Activated CD4-positive, alpha-beta memory T cell treated with anti-CD3 and anti-CD28 coated beads for 36 hours (primary cell): Measurements from ENCODE around the gene DRD4. TPM values are rescaled to one million over a fixed set of nuclear protein-coding genes. Genes with fewer than 3 reads are reported as not detected.
"Not testable (repeated sequence)": the region's sequence is repeated elsewhere in the genome, so short reads cannot be mapped to it uniquely, and the experiment has no call there.

ENCODE experiments used
- CTCF ChIA-PET: fragments of 350-600 bp; sonication (Branson Sonifier 250); formaldehyde crosslinking; loops from one replicate; lab custom pipeline; 2021; ENCODE audit warnings: antibody characterized with exemption, inconsistent platforms; lab: Charles Lee
- POLR2A ChIA-PET: fragments of 350-600 bp; sonication (Branson Sonifier 250); formaldehyde crosslinking; loops from one replicate; lab custom pipeline; 2021; ENCODE audit warnings: antibody characterized with exemption; lab: Charles Lee
- DNase-seq: peaks from one replicate; pipeline ENCODE4 v3.0.0-alpha.2; 2020
- H3K27ac Mint-ChIP-seq: one replicate; pipeline ENCODE4 v1.8.0; 2021; ENCODE audit warnings: mixed read lengths
- H3K27me3 Mint-ChIP-seq: one replicate; pipeline ENCODE4 v1.8.0; 2021; ENCODE audit warnings: mixed read lengths
- H3K36me3 Mint-ChIP-seq: one replicate; pipeline ENCODE4 v1.8.0; 2021; ENCODE audit warnings: mixed read lengths
- H3K4me1 Mint-ChIP-seq: one replicate; pipeline ENCODE4 v1.8.0; 2021; ENCODE audit warnings: low read depth, mixed read lengths
- H3K4me3 Mint-ChIP-seq: one replicate; pipeline ENCODE4 v1.8.0; 2021; ENCODE audit warnings: mild to moderate bottlenecking, mixed read lengths
- H3K9me3 Mint-ChIP-seq: one replicate; pipeline ENCODE4 v1.8.0; 2021; ENCODE audit warnings: mixed read lengths
- intact Hi-C: fragments of 100-400 bp; cut with micrococcal nuclease; formaldehyde crosslinking; loops from one replicate; pipeline ENCODE4 v1.15.1; 2023
- total RNA-seq, 2 experiments: library from RNA; stranded (reverse); gene quantifications; one replicate each; pipeline ENCODE4 v1.2.3, GENCODE V29; 2021

Gene DRD4
- total RNA-seq, 2 experiments from 2014 or later: 0.21 to 0.39 TPM

DNA sequence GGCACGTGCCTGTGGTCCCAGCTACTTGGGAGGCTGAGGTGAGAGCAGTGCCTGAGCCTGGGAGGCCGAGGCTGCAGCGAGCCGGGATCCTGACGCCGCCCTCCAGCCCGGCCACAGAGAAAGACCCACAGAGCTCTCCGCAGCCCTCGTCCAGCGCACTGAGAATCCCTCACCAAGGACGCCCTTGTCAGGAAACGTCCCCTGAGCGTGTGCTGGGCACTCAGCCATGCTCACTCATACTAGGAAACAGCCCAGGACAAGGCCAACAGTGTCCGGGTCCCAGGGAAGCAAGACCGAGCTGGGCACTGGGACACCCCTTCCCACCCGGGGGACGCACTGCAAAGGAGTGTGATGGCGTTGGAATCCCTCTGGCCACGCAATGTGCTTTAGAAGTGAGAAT lies 43.4 kb downstream of the DRD4 start:
- intact Hi-C loops: no loop called here
- no peaks in the 10 kb centered on the region for H3K9me3 Mint-ChIP-seq
- DNase-seq: no peak
- no peak overlapping the region for H3K27ac Mint-ChIP-seq
- POLR2A ChIA-PET: no interaction called here
- H3K4me3 Mint-ChIP-seq: no peak overlapping the region
- H3K4me1 Mint-ChIP-seq: no peaks in the 10 kb centered on the region
- CTCF ChIA-PET: no interaction called here
- H3K27me3 Mint-ChIP-seq: no peaks in the 10 kb centered on the region
- peaks cover 35% of the 10 kb centered on the region for H3K36me3 Mint-ChIP-seq

DNA sequence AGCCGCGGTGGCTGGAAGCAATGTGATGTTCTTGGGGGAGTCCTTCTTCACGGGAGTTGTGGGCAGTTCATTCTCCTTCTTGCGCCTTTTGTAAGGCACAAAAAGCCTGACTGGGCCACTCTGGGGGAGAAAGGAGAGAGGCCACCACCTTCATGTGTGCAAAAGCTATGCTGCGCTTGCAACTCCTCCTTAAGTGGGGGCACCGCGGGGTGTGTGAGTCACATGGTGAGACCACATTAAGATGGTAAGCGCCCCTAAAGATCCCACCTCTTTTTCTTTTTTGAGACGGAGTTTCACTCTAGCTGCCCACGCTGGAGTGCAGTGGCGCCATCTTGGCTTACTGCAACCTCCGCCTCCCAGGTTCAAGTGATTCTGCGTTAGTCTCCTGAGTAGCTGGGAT lies 43.9 kb downstream of the DRD4 start:
- no peak overlapping the region for H3K27ac Mint-ChIP-seq
- no peaks in the 10 kb centered on the region for H3K27me3 Mint-ChIP-seq
- no peaks in the 10 kb centered on the region for H3K9me3 Mint-ChIP-seq
- H3K4me1 Mint-ChIP-seq: no peaks in the 10 kb centered on the region
- ChIA-PET POLR2A (no interaction called here), CTCF (no interaction called here)
- H3K4me3 Mint-ChIP-seq: no peak overlapping the region
- H3K36me3 Mint-ChIP-seq: peaks cover 35% of the 10 kb centered on the region
- intact Hi-C loops: no loop called here
- no peak for DNase-seq

DNA sequence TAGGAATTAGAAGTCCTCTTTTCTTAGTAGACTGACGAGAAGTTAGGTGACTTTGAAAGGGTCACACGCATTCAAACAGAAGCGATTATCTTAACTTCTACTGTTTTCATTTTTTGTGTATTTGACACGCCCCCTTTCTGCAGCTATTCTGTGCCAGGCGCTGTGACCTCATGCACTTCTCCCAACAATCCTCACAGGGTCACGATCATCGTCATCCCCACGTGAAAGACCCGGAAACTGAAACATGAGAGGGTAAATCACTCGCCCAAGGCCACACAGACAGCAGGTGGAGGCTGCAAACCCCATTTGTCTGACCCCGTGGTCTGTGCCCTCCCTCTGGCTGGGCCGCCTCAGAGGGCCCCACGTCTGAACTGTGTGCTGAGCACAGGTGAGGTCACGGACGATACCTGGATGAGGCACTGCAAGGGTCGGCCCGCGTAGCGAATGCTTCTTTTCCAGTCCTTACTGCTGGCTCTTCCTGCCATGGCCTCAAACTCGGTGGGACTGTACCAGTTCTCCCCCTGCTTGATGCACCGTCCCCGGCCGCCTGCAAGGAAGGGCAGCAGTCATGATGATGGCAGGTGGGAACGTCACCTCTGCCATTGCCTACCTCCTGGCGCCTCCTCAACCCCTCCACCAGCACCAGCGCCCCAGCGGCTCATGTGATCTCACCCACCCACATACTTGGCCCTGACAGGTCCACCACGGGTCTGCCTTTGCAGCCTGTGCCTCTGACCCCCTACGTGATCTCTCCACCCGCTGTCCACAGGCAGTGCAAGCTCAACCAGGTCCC lies 49.6 kb downstream of the DRD4 start:
- no peak for DNase-seq
- ChIA-PET CTCF (interaction anchor here (1.0 kb wide), 1 partner anchor 10 kb away, joined by 5 read pairs; no protein-coding TSS in a partner anchor), POLR2A (no interaction called here)
- Mint-ChIP-seq H3K4me3 (no peak overlapping the region), H3K27me3 (no peaks in the 10 kb centered on the region), H3K4me1 (peaks cover 13% of the 10 kb centered on the region), H3K36me3 (peaks cover 49% of the 10 kb centered on the region), H3K27ac (no peak overlapping the region), H3K9me3 (no peaks in the 10 kb centered on the region)
- intact Hi-C loops: no loop called here

DNA sequence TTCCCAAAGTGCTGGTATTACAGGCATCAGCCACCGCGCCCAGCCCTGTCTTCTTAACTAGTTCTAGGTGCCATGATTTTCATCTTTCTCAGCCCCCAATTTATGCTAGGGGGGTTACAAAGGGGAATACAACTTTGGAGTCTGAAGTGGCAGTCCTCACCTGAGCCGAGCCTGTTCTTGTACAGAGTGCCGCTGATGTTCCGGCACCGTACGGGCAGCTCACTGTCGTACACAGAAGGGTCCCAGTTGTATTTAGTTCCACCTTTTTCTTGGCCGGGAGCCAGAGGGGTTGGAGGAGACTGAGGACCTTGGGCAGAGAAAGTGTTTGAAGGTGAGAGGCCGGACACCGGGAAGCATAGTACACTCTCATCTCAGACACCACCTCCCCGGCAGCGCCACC lies 50.7 kb downstream of the DRD4 start:
- H3K36me3 Mint-ChIP-seq: peaks cover 44% of the 10 kb centered on the region
- no peak for DNase-seq
- ChIA-PET POLR2A (no interaction called here), CTCF (no interaction called here)
- no peaks in the 10 kb centered on the region for H3K27me3 Mint-ChIP-seq
- no peak overlapping the region for H3K27ac Mint-ChIP-seq
- H3K9me3 Mint-ChIP-seq: no peaks in the 10 kb centered on the region
- intact Hi-C loops: no loop called here
- H3K4me3 Mint-ChIP-seq: no peak overlapping the region
- H3K4me1 Mint-ChIP-seq: peaks cover 22% of the 10 kb centered on the region

DNA sequence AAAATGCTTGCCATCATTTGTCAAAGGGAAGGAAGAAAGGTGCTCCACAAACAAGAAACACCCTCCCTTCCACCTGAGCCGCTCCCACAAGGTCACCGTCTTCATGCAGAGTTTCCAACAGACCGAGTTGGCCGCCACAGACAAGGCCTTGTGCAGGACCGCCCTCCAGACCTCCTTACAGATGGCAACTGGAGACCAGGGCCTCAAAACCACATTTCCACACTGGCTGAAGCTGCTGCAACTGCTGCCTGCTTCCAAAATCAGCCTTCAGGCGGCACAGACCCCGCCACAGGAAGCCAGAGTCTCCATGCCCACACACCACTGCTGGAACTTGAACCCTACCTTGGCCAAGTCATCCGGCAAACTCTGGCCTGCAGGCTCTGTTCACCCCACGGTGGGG lies 51.6 kb downstream of the DRD4 start:
- no peak for DNase-seq
- Mint-ChIP-seq H3K9me3 (no peaks in the 10 kb centered on the region), H3K4me3 (no peak overlapping the region), H3K36me3 (peaks cover 40% of the 10 kb centered on the region), H3K4me1 (peaks cover 32% of the 10 kb centered on the region), H3K27me3 (no peaks in the 10 kb centered on the region), H3K27ac (no peak overlapping the region)
- CTCF ChIA-PET: no interaction called here
- intact Hi-C loops: no loop called here
- POLR2A ChIA-PET: no interaction called here

DNA sequence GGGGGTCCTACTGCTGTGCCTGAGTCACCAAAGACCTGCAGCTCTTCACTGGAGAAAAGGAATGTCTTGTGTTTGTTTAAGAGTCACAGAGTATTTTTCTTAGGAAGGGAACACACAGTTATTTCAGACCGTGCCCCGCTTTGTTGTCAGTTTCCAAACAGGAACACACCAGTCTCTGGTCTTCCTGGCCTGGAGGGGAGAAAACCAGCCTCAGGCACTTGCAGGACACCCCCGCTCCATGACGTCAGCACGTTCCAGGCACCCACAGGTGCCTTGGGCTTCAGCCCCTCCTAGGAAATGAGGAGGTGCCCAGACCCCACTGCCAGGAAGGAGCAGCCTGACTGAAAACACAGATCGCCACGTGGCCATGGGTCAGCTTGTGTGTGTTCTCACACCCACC lies 52.6 kb downstream of the DRD4 start:
- CTCF ChIA-PET: no interaction called here
- H3K4me3 Mint-ChIP-seq: no peak overlapping the region
- H3K27ac Mint-ChIP-seq: no peak overlapping the region
- POLR2A ChIA-PET: no interaction called here
- peaks cover 34% of the 10 kb centered on the region for H3K4me1 Mint-ChIP-seq
- intact Hi-C loops: no loop called here
- H3K36me3 Mint-ChIP-seq: peaks cover 30% of the 10 kb centered on the region
- H3K9me3 Mint-ChIP-seq: no peaks in the 10 kb centered on the region
- DNase-seq: no peak
- H3K27me3 Mint-ChIP-seq: no peaks in the 10 kb centered on the region

DNA sequence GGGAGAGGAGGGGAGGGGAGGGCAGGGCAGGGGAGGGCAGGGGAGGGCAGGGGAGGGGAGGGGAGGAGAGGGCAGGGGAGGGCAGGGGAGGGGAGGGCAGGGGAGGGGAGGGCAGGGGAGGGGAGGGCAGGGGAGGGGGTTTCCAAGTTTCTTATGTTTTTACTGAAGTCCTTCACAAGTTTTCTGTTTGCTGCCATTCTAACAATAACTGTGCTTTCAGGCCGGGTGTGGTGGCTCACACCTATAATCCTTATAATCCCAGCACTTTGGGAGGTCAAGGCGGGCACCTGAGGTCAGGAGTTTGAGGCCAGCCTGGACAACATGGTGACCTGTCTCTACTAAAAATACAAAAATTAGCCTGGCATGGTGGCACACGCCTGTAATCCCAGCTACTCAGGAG lies 53.2 kb downstream of the DRD4 start:
- peaks cover 29% of the 10 kb centered on the region for H3K36me3 Mint-ChIP-seq
- H3K4me3 Mint-ChIP-seq, intact Hi-C loops, H3K27ac Mint-ChIP-seq, POLR2A ChIA-PET, H3K9me3 Mint-ChIP-seq, DNase-seq, H3K27me3 Mint-ChIP-seq: not testable (repeated sequence)
- CTCF ChIA-PET: interaction anchor here (1.2 kb wide), 1 partner anchor 39 kb away, joined by 3 read pairs; no protein-coding TSS in a partner anchor
- peaks cover 34% of the 10 kb centered on the region for H3K4me1 Mint-ChIP-seq

Other genes starting within 250 kb of the DRD4 start
- under 1 TPM in 1 of 2 experiments, not detected in 1; 0.40 TPM for gene PKP3, start 243.1 kb upstream of the DRD4 start, total RNA-seq
- 10 to 100 TPM; 55.0 to 57.2 TPM for gene SIGIRR, start 222.3 kb upstream of the DRD4 start, total RNA-seq
- gene ANO9, start 195.3 kb upstream of the DRD4 start, total RNA-seq: 10 to 100 TPM; 41.7 to 45.6 TPM
- 10 to 100 TPM; 15.0 to 16.7 TPM for gene PTDSS2, start 187.0 kb upstream of the DRD4 start, total RNA-seq
- gene RNH1, start 130.0 kb upstream of the DRD4 start, total RNA-seq: 100 to 1,000 TPM; 127 to 134 TPM
- gene HRAS, start 101.7 kb upstream of the DRD4 start, total RNA-seq: 10 to 100 TPM; 39.8 to 42.0 TPM
- 1 to 10 TPM; 1.3 to 1.6 TPM for gene LRRC56, start 99.7 kb upstream of the DRD4 start, total RNA-seq
- 1 to 10 TPM; 3.1 to 3.9 TPM for gene LMNTD2, start 76.5 kb upstream of the DRD4 start, total RNA-seq
- 10 to 100 TPM; 18.8 to 21.9 TPM for gene RASSF7, start 76.3 kb upstream of the DRD4 start, total RNA-seq
- gene PHRF1, start 60.8 kb upstream of the DRD4 start, total RNA-seq: 10 to 100 TPM; 32.4 to 33.5 TPM
- gene IRF7, start 21.3 kb upstream of the DRD4 start, total RNA-seq: 10 to 100 TPM; 79.9 to 80.7 TPM
- gene CDHR5, start 12.3 kb upstream of the DRD4 start, total RNA-seq: not detected
- not detected for gene SCT, start 10.1 kb upstream of the DRD4 start, total RNA-seq
- 10 to 100 TPM; 41.5 to 50.5 TPM for gene DEAF1, start 58.0 kb downstream of the DRD4 start, total RNA-seq
- 1 to 10 TPM; 9.5 to 9.8 TPM for gene TMEM80, start 58.5 kb downstream of the DRD4 start, total RNA-seq
- gene EPS8L2, start 69.0 kb downstream of the DRD4 start, total RNA-seq: 10 to 100 TPM; 12.4 to 12.6 TPM
- 100 to 1,000 TPM; 284 to 296 TPM for gene TALDO1, start 110.2 kb downstream of the DRD4 start, total RNA-seq
- 10 to 100 TPM; 36.6 to 39.1 TPM for gene GATD1, start 140.2 kb downstream of the DRD4 start, total RNA-seq
- gene CEND1, start 152.8 kb downstream of the DRD4 start, total RNA-seq: 1 to 10 TPM in 1 of 2 experiments, under 1 TPM in 1; 0.68 to 1.1 TPM
- gene SLC25A22, start 161.0 kb downstream of the DRD4 start, total RNA-seq: 10 to 100 TPM; 28.4 to 32.2 TPM
- gene PIDD1, start 168.0 kb downstream of the DRD4 start, total RNA-seq: 10 to 100 TPM; 28.3 to 32.1 TPM
- 1,000 to 10,000 TPM; 2,941 to 2,963 TPM for gene RPLP2, start 172.7 kb downstream of the DRD4 start, total RNA-seq
- 10 to 100 TPM; 33.2 to 35.0 TPM for gene PNPLA2, start 181.6 kb downstream of the DRD4 start, total RNA-seq
- gene CRACR2B, start 190.7 kb downstream of the DRD4 start, total RNA-seq: 1 to 10 TPM; 1.8 to 2.3 TPM
- gene CD151, start 195.7 kb downstream of the DRD4 start, total RNA-seq: 10 to 100 TPM; 40.2 to 40.9 TPM
- 10 to 100 TPM; 70.4 to 74.0 TPM for gene POLR2L, start 205.3 kb downstream of the DRD4 start, total RNA-seq
- gene TSPAN4, start 205.6 kb downstream of the DRD4 start, total RNA-seq: 1 to 10 TPM; 5.2 to 5.3 TPM